WTC11 (cell line): ENCODE measurements around the gene RMC1. TPM values are rescaled to one million over a fixed set of nuclear protein-coding genes. Genes with fewer than 3 reads are reported as not detected.

Experiments used
- ATAC-seq: fragments of 200-7000 bp; cut with Tn5 transposase; 2 replicates; pipeline ENCODE4 v1.10.0; 2021; ENCODE audit warnings: mild to moderate bottlenecking, moderate library complexity
- CTCF ChIA-PET: fragments of 300-600 bp; sonication (Branson Sonifier 250); formaldehyde crosslinking; loops from one replicate; lab custom pipeline; 2021; ENCODE audit warnings: antibody characterized with exemption; lab: Charles Lee
- POLR2A ChIA-PET: fragments of 350-600 bp; sonication (Branson Sonifier 250); formaldehyde crosslinking; loops from one replicate; lab custom pipeline; 2021; ENCODE audit warnings: antibody characterized with exemption; lab: Charles Lee
- DNase-seq: peaks from one replicate; pipeline ENCODE4 v3.0.0; 2021; ENCODE audit warnings: low spot score
- H3K27ac Mint-ChIP-seq: 2 replicates; pipeline ENCODE4 v1.8.0; 2021; ENCODE audit warnings: mixed read lengths
- H3K27me3 Mint-ChIP-seq: 2 replicates; pipeline ENCODE4 v1.8.0; 2021; ENCODE audit warnings: low read depth, mild to moderate bottlenecking, moderate library complexity, mixed read lengths
- H3K36me3 Mint-ChIP-seq: 2 replicates; pipeline ENCODE4 v1.8.0; 2021; ENCODE audit warnings: mixed read lengths
- H3K4me1 Mint-ChIP-seq: 2 replicates; pipeline ENCODE4 v1.8.0; 2022; ENCODE audit warnings: mixed read lengths
- H3K4me3 Mint-ChIP-seq: 2 replicates; pipeline ENCODE4 v1.8.0; 2021; ENCODE audit warnings: mild to moderate bottlenecking, moderate library complexity, mixed read lengths
- H3K9me3 Mint-ChIP-seq: 2 replicates; pipeline ENCODE4 v1.8.0; 2021; ENCODE audit warnings: mixed read lengths
- ATF3 ChIP-seq: sonication (generic); formaldehyde crosslinking; conservative IDR thresholded peaks from 2 replicates; pipeline ENCODE4 v1.8.1; 2022; ENCODE audit warnings: mild to moderate bottlenecking, missing genetic modification reagents
- CBFB ChIP-seq: sonication (generic); formaldehyde crosslinking; IDR thresholded peaks from 2 replicates; pipeline ENCODE4 v1.8.1; 2022; ENCODE audit warnings: mild to moderate bottlenecking, low read depth, missing genetic modification reagents
- CREB1 ChIP-seq: sonication (generic); formaldehyde crosslinking; IDR thresholded peaks from 2 replicates; pipeline ENCODE4 v1.8.0; 2023; ENCODE audit warnings: mild to moderate bottlenecking, missing genetic modification reagents
- CREM ChIP-seq: sonication (generic); formaldehyde crosslinking; IDR thresholded peaks from 2 replicates; pipeline ENCODE4 v1.8.1; 2022; ENCODE audit warnings: mild to moderate bottlenecking, missing genetic modification reagents, moderate library complexity
- CTCF ChIP-seq: fragments of 200-600 bp; IDR thresholded peaks from 2 replicates; pipeline ENCODE4 v1.8.0; 2022; ENCODE audit warnings: antibody characterized with exemption
- ELF4 ChIP-seq: sonication (generic); formaldehyde crosslinking; IDR thresholded peaks from 2 replicates; pipeline ENCODE4 v1.8.1; 2022; ENCODE audit warnings: low read depth, mild to moderate bottlenecking, moderate library complexity, missing genetic modification reagents
- FOXK1 ChIP-seq: sonication (generic); formaldehyde crosslinking; IDR thresholded peaks from 2 replicates; pipeline ENCODE4 v1.8.0; 2022; ENCODE audit warnings: mild to moderate bottlenecking, moderate library complexity, missing genetic modification reagents
- HMGA2 ChIP-seq: fragments of 250-450 bp; sonication (Bioruptor Pico); IDR thresholded peaks from 2 replicates; pipeline ENCODE4 v1.4.0; 2021; ENCODE audit warnings: mild to moderate bottlenecking, moderate library complexity
- JUN ChIP-seq: sonication (generic); formaldehyde crosslinking; IDR thresholded peaks from 2 replicates; pipeline ENCODE4 v1.8.0; 2023; ENCODE audit warnings: mild to moderate bottlenecking, missing genetic modification reagents
- MAX ChIP-seq: sonication (generic); formaldehyde crosslinking; IDR thresholded peaks from 2 replicates; pipeline ENCODE4 v1.8.0; 2022; ENCODE audit warnings: mild to moderate bottlenecking, missing genetic modification reagents
- NFYB ChIP-seq: sonication (generic); formaldehyde crosslinking; conservative IDR thresholded peaks from 2 replicates; pipeline ENCODE4 v1.8.0; 2022; ENCODE audit warnings: low read depth, missing genetic modification reagents
- NR1H2 ChIP-seq: sonication (generic); formaldehyde crosslinking; IDR thresholded peaks from 2 replicates; pipeline ENCODE4 v1.9.0; 2021; ENCODE audit warnings: mild to moderate bottlenecking, moderate library complexity, missing genetic modification reagents
- OVOL2 ChIP-seq: fragments of 250-450 bp; sonication (Bioruptor Pico); IDR thresholded peaks from 2 replicates; pipeline ENCODE4 v1.9.0; 2021; ENCODE audit warnings: mild to moderate bottlenecking, borderline replicate concordance
- RORB ChIP-seq: fragments of 250-450 bp; sonication (Bioruptor Pico); IDR thresholded peaks from 2 replicates; pipeline ENCODE4 v1.9.0; 2021; ENCODE audit warnings: mild to moderate bottlenecking
- SMAD4 ChIP-seq: sonication (generic); formaldehyde crosslinking; IDR thresholded peaks from 2 replicates; pipeline ENCODE4 v1.8.0; 2022; ENCODE audit warnings: mild to moderate bottlenecking, missing genetic modification reagents
- TCF7 ChIP-seq: sonication (generic); formaldehyde crosslinking; IDR thresholded peaks from 2 replicates; pipeline ENCODE4 v1.8.0; 2022; ENCODE audit warnings: mild to moderate bottlenecking, low read depth, missing genetic modification reagents, moderate library complexity
- ZNF138 ChIP-seq: sonication (generic); formaldehyde crosslinking; conservative IDR thresholded peaks from 2 replicates; pipeline ENCODE4 v1.8.1; 2022; ENCODE audit warnings: mild to moderate bottlenecking, moderate library complexity, missing genetic modification reagents
- ZNF219 ChIP-seq: sonication (generic); formaldehyde crosslinking; IDR thresholded peaks from 2 replicates; pipeline ENCODE4 v1.8.0; 2023; ENCODE audit warnings: missing genetic modification reagents, mild to moderate bottlenecking, borderline replicate concordance
- ZNF263 ChIP-seq: sonication (generic); formaldehyde crosslinking; IDR thresholded peaks from 2 replicates; pipeline ENCODE4 v1.8.1; 2022; ENCODE audit warnings: low read depth, mild to moderate bottlenecking, moderate library complexity, missing genetic modification reagents
- ZNF423 ChIP-seq: fragments of 250-450 bp; sonication (Bioruptor Pico); IDR thresholded peaks from 2 replicates; pipeline ENCODE4 v2.1.2; 2022; ENCODE audit warnings: mild to moderate bottlenecking, moderate library complexity
- ZNF425 ChIP-seq: fragments of 250-450 bp; sonication (Bioruptor Pico); conservative IDR thresholded peaks from 2 replicates; pipeline ENCODE4 v1.9.0; 2021; ENCODE audit warnings: mild to moderate bottlenecking
- ZNF512 ChIP-seq: sonication (generic); formaldehyde crosslinking; IDR thresholded peaks from 2 replicates; pipeline ENCODE4 v1.8.1; 2022; ENCODE audit warnings: missing genetic modification reagents, borderline replicate concordance
- total RNA-seq: library from RNA; stranded (reverse); gene quantifications from 3 replicates; pipeline ENCODE4 v1.2.3, GENCODE V29; 2021
- TF ChIP-seq, protein P1 (sequence below): fragments of 250-450 bp; sonication (Bioruptor Pico); IDR thresholded peaks from 2 replicates; pipeline ENCODE4 v1.8.0; 2021; ENCODE audit warnings: mild to moderate bottlenecking
- TF ChIP-seq, protein P2 (sequence below): sonication (generic); formaldehyde crosslinking; IDR thresholded peaks from 2 replicates; pipeline ENCODE4 v1.8.1; 2023; ENCODE audit warnings: mild to moderate bottlenecking, missing genetic modification reagents, moderate library complexity
- TF ChIP-seq, protein P3 (sequence below): sonication (generic); formaldehyde crosslinking; IDR thresholded peaks from 2 replicates; pipeline ENCODE4 v1.8.1; 2022; ENCODE audit warnings: low read depth, mild to moderate bottlenecking, moderate library complexity, missing genetic modification reagents, borderline replicate concordance

Gene RMC1
- total RNA-seq, 1 experiment from 2014 or later, result 15.6 TPM

GRCh38 chr18:23493654-23494053 lies 9.7 kb upstream of the RMC1 start:
- Mint-ChIP-seq H3K27me3 (no peaks in the 10 kb centered on the region), H3K36me3 (no peaks in the 10 kb centered on the region), H3K9me3 (peaks cover 12% of the 10 kb centered on the region), H3K4me1 (no peaks in the 10 kb centered on the region), H3K27ac (no peak overlapping the region), H3K4me3 (no peak overlapping the region)
- ChIA-PET POLR2A (no interaction called here), CTCF (interaction anchor here (1.2 kb wide), 2 partner anchors 8 to 9 kb away, joined by 4 to 7 read pairs; partner anchors contain the start of gene RMC1)
- ATAC-seq (no peak), DNase-seq (no peak)
- TF ChIP-seq JUN (CRISPR knock-in tag) (no peak), ATF3 (CRISPR knock-in tag) (no peak), CREM (no peak), HMGA2 (CRISPR knock-in tag) (no peak), ZNF219 (CRISPR knock-in tag) (no peak), ZNF425 (no peak), CREB1 (CRISPR knock-in tag) (no peak), ELF4 (no peak), ZNF263 (CRISPR knock-in tag) (no peak), OVOL2 (CRISPR knock-in tag) (no peak), NFYB (CRISPR knock-in tag) (no peak), SMAD4 (CRISPR knock-in tag) (no peak), CBFB (no peak), FOXK1 (CRISPR knock-in tag) (no peak), ZNF138 (no peak), ZNF512 (CRISPR knock-in tag) (no peak), MAX (no peak)
- TF ChIP-seq, protein P1, sequence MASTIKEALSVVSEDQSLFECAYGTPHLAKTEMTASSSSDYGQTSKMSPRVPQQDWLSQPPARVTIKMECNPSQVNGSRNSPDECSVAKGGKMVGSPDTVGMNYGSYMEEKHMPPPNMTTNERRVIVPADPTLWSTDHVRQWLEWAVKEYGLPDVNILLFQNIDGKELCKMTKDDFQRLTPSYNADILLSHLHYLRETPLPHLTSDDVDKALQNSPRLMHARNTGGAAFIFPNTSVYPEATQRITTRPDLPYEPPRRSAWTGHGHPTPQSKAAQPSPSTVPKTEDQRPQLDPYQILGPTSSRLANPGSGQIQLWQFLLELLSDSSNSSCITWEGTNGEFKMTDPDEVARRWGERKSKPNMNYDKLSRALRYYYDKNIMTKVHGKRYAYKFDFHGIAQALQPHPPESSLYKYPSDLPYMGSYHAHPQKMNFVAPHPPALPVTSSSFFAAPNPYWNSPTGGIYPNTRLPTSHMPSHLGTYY, result no peak

- H3K36me3 Mint-ChIP-seq, result no peaks in the 10 kb centered on the region
- ChIA-PET POLR2A (no interaction called here), CTCF (interaction anchor here (1.2 kb wide), 1 partner anchor 10 kb away, joined by 7 read pairs; no protein-coding TSS in a partner anchor)
- H3K27ac Mint-ChIP-seq, result no peak overlapping the region
- ATAC-seq, result no peak
- H3K4me3 Mint-ChIP-seq, result no peak overlapping the region
- peaks cover 12% of the 10 kb centered on the region for H3K9me3 Mint-ChIP-seq
- DNase-seq, result no peak
- no peaks in the 10 kb centered on the region for H3K4me1 Mint-ChIP-seq
- H3K27me3 Mint-ChIP-seq, result no peaks in the 10 kb centered on the region
- TF ChIP-seq ZNF423 (no peak), CTCF (no peak), RORB (CRISPR knock-in tag) (no peak), ZNF138 (no peak), HMGA2 (CRISPR knock-in tag) (no peak), TCF7 (CRISPR knock-in tag) (no peak), ATF3 (CRISPR knock-in tag) (no peak), NR1H2 (CRISPR knock-in tag) (no peak)
- TF ChIP-seq, protein P2, sequence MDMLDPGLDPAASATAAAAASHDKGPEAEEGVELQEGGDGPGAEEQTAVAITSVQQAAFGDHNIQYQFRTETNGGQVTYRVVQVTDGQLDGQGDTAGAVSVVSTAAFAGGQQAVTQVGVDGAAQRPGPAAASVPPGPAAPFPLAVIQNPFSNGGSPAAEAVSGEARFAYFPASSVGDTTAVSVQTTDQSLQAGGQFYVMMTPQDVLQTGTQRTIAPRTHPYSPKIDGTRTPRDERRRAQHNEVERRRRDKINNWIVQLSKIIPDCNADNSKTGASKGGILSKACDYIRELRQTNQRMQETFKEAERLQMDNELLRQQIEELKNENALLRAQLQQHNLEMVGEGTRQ (CRISPR knock-in tag), result no peak
- TF ChIP-seq, protein P3, sequence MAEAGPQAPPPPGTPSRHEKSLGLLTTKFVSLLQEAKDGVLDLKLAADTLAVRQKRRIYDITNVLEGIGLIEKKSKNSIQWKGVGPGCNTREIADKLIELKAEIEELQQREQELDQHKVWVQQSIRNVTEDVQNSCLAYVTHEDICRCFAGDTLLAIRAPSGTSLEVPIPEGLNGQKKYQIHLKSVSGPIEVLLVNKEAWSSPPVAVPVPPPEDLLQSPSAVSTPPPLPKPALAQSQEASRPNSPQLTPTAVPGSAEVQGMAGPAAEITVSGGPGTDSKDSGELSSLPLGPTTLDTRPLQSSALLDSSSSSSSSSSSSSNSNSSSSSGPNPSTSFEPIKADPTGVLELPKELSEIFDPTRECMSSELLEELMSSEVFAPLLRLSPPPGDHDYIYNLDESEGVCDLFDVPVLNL (CRISPR knock-in tag), result no peak
Observed at GRCh38 chr18:23494992-23495391, 8.3 kb upstream of the RMC1 start.
